T-helper 1 cell treated with Interleukin-12 subunit alpha and Interleukin-12 subunit beta and Interleukin-4 antibody, amounts not matched to agents 30 μg/mL and 1 μg/mL, for 36 hours (primary cell): ENCODE measurements around the gene SLC16A14.

Source experiments
- H3K27ac Mint-ChIP-seq: one replicate; pipeline ENCODE4 v1.8.0; 2021; ENCODE audit warnings: mild to moderate bottlenecking, mixed read lengths
- H3K27me3 Mint-ChIP-seq: one replicate; pipeline ENCODE4 v1.8.0; 2021; ENCODE audit warnings: low read depth, mixed read lengths
- H3K36me3 Mint-ChIP-seq: one replicate; pipeline ENCODE4 v1.8.0; 2021; ENCODE audit warnings: low read depth, mixed read lengths
- H3K4me1 Mint-ChIP-seq: one replicate; pipeline ENCODE4 v1.8.0; 2021; ENCODE audit warnings: low read depth, mixed read lengths
- H3K4me3 Mint-ChIP-seq: one replicate; pipeline ENCODE4 v1.8.0; 2021; ENCODE audit warnings: mild to moderate bottlenecking, moderate library complexity, mixed read lengths
- H3K9me3 Mint-ChIP-seq: one replicate; pipeline ENCODE4 v1.8.0; 2021; ENCODE audit warnings: mixed read lengths

The SLC16A14 gene

DNA sequence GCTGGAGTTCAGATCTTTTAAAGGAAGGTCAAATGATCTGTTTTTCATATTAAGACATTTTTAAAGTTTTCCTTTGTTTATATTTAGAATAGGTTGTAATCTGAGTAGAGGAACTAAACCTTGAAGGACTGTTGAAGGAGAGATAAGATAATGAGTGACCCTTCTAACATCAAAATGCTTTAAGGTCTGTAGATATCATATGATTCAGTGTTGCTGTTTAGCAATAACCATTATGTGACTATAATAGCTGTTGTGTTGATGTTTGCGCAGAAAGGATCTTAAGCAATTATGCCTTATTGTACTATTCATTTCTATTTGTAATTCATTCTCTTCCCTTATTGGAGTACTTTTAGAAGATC lies 60.0 kb downstream of the SLC16A14 start:
- no peak overlapping the region for H3K4me3 Mint-ChIP-seq
- H3K36me3 Mint-ChIP-seq, result no peaks in the 10 kb centered on the region
- no peaks in the 10 kb centered on the region for H3K27me3 Mint-ChIP-seq
- peaks cover 6% of the 10 kb centered on the region for H3K4me1 Mint-ChIP-seq
- H3K9me3 Mint-ChIP-seq, result no peaks in the 10 kb centered on the region
- no peak overlapping the region for H3K27ac Mint-ChIP-seq

- H3K36me3 Mint-ChIP-seq, result no peaks in the 10 kb centered on the region
- no peaks in the 10 kb centered on the region for H3K27me3 Mint-ChIP-seq
- no peak overlapping the region for H3K4me3 Mint-ChIP-seq
- no peaks in the 10 kb centered on the region for H3K9me3 Mint-ChIP-seq
- no peak overlapping the region for H3K27ac Mint-ChIP-seq
- H3K4me1 Mint-ChIP-seq, result peaks cover 6% of the 10 kb centered on the region
Measured at GRCh38 chr2:230007931-230008707, 60.6 kb downstream of the SLC16A14 start.

- Mint-ChIP-seq H3K9me3 (no peaks in the 10 kb centered on the region), H3K36me3 (no peaks in the 10 kb centered on the region), H3K27ac (no peak overlapping the region), H3K27me3 (no peaks in the 10 kb centered on the region), H3K4me1 (peaks cover 4% of the 10 kb centered on the region), H3K4me3 (no peak overlapping the region)
Measured at GRCh38 chr2:230000118-230000841, 68.4 kb downstream of the SLC16A14 start.

- Mint-ChIP-seq H3K4me3 (no peak overlapping the region), H3K4me1 (peaks cover 4% of the 10 kb centered on the region), H3K36me3 (no peaks in the 10 kb centered on the region), H3K9me3 (no peaks in the 10 kb centered on the region), H3K27me3 (no peaks in the 10 kb centered on the region), H3K27ac (no peak overlapping the region)
Measured at GRCh38 chr2:229997565-229997964, 71.2 kb downstream of the SLC16A14 start.

DNA sequence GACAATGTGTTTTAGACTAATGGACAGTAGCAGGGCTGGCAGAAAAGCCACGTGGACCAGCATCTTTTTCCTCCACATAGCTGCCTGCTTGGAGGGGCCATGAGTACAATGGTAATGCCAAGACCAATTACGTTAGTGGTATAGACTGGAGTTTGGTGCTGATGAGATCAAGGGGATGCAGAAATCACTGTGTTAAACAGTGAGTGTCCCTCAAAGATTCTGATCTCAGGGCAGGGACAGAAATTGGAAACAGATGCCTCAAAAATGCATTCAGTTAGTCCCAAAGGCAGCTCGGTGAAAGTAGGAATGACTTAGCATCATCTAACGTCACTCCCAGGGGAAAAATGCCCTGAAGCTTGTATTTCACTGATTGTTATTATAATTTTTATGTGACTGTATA lies 72.4 kb downstream of the SLC16A14 start:
- Mint-ChIP-seq H3K27ac (no peak overlapping the region), H3K36me3 (no peaks in the 10 kb centered on the region), H3K4me1 (peaks cover 4% of the 10 kb centered on the region), H3K4me3 (no peak overlapping the region), H3K27me3 (no peaks in the 10 kb centered on the region), H3K9me3 (no peaks in the 10 kb centered on the region)

- no peaks in the 10 kb centered on the region for H3K4me1 Mint-ChIP-seq
- no peak overlapping the region for H3K27ac Mint-ChIP-seq
- H3K9me3 Mint-ChIP-seq, result no peaks in the 10 kb centered on the region
- no peak overlapping the region for H3K4me3 Mint-ChIP-seq
- H3K27me3 Mint-ChIP-seq, result no peaks in the 10 kb centered on the region
- H3K36me3 Mint-ChIP-seq, result no peaks in the 10 kb centered on the region
Measured at GRCh38 chr2:229993236-229993635, 75.5 kb downstream of the SLC16A14 start.
